HT-29 (cell line): ENCODE measurements around the gene ARHGAP15. TPM values are rescaled to one million over a fixed set of nuclear protein-coding genes. Genes with fewer than 3 reads are reported as not detected.

Source experiments
- DNase-seq: peaks from one replicate; pipeline ENCODE4 v3.0.0-alpha.2; 2015; ENCODE audit warnings: low spot score
- small RNA-seq: library from RNA; depleted of rRNA; stranded (forward); fragments of <200 nt; gene quantifications from one replicate; pipeline ENCODE3, GENCODE V24; 2014
- total RNA-seq: library from RNA; depleted of rRNA; stranded (reverse); fragments of >200 nt; shearing (Covaris generic); gene quantifications from 2 replicates; pipeline ENCODE4 v1.2.3, GENCODE V29; 2014

The ARHGAP15 gene
- total RNA-seq, 1 experiment from 2014 or later = not detected

DNA sequence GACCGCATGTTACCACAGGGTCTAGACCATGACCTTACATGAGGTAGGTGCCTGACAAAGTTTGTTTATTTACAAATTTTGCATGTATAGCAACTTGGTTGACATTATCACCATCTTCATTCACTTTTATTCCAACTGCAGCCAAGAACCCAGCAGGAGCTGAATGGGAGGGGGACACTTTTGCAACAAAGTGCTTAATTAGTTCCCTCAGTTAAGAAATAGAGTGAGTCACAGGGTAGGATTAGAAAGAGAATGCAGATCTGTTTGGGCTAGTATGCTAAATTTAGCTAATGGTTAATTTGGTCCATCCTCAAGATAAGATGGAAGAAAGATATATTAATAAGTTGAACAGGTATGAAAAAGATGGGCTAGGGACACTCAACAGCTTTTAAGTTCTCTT is 678.9 kb downstream of the ARHGAP15 start:
- no peak for DNase-seq

DNA sequence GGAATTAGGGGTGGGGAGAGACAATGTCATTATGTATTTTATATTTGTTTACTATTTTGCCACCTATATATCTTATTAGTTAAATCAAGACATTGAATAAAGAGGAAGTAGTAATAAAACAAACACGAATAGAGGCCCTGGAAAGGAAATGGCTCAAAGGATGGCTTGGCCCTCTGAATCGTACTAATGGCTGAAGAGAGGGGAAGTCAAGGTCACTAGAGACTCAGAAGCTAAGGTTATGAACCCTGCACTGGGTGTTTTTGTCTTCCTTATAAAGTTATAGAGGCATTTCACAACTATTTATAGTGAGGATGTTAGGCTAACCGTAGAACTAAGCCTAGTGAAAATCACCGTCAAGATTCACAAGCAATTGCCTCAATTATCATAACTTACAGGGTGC is 685.9 kb downstream of the ARHGAP15 start:
- no peak for DNase-seq

GRCh38 chr2:143816916-143817315 is 687.7 kb downstream of the ARHGAP15 start:
- no peak for DNase-seq

Small RNA genes lying within 50 kb of the gene (small RNA-seq; reads per million reads assigned to genes)
- not detected for gene MTND4LP12
